ENCODE data around the gene RALGPS1. TPM values are rescaled to one million over a fixed set of nuclear protein-coding genes. Genes with fewer than 3 reads are reported as not detected.
"Not testable (repeated sequence)": the region's sequence is repeated elsewhere in the genome, so short reads cannot be mapped to it uniquely, and the experiment has no call there.

Gene RALGPS1
- total RNA-seq, 1 donor from 2014 or later: 15.2 TPM

DNA sequence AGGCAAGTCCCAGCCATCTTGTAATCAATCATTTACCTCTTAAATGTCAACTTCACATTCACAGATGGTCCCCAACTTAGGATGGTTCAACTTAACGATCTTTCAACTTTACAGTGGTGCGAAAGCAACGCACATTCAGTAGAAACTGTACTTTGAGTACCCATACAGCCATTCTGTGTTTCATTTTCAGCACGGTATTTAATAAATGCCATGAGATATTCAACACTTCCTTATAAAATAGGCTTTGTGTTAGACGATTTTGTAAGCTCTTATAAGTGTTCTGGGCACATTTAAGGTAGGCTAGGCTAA is 254.9 kb downstream of the RALGPS1 start:
- Histone ChIP-seq H3K4me3 (no peak overlapping the region), H3K9me3 (no peaks in the 10 kb centered on the region), H3K4me1 (peaks cover 12% of the 10 kb centered on the region), H3K27ac (peak overlapping the region; percentile 56), H3K36me3 (no peaks in the 10 kb centered on the region), H3K27me3 (no peaks in the 10 kb centered on the region)
- TF ChIP-seq POLR2AphosphoS5 (IDR thresholded peaks at IDR 0.05; ENCODE audit: insufficient read depth in 1 of 2, low read depth in 1 of 2): peak in 1 of 2 donors; percentile 44
- TF ChIP-seq POLR2A (IDR thresholded peaks at IDR 0.05): no peak
- TF ChIP-seq, protein P1, sequence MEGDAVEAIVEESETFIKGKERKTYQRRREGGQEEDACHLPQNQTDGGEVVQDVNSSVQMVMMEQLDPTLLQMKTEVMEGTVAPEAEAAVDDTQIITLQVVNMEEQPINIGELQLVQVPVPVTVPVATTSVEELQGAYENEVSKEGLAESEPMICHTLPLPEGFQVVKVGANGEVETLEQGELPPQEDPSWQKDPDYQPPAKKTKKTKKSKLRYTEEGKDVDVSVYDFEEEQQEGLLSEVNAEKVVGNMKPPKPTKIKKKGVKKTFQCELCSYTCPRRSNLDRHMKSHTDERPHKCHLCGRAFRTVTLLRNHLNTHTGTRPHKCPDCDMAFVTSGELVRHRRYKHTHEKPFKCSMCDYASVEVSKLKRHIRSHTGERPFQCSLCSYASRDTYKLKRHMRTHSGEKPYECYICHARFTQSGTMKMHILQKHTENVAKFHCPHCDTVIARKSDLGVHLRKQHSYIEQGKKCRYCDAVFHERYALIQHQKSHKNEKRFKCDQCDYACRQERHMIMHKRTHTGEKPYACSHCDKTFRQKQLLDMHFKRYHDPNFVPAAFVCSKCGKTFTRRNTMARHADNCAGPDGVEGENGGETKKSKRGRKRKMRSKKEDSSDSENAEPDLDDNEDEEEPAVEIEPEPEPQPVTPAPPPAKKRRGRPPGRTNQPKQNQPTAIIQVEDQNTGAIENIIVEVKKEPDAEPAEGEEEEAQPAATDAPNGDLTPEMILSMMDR (IDR thresholded peaks at IDR 0.05): no peak
- DNase-seq (ENCODE audit: extremely low spot score in 2 of 2): no peak
- intact Hi-C loops (cut with DNase I): no loop called here

DNA sequence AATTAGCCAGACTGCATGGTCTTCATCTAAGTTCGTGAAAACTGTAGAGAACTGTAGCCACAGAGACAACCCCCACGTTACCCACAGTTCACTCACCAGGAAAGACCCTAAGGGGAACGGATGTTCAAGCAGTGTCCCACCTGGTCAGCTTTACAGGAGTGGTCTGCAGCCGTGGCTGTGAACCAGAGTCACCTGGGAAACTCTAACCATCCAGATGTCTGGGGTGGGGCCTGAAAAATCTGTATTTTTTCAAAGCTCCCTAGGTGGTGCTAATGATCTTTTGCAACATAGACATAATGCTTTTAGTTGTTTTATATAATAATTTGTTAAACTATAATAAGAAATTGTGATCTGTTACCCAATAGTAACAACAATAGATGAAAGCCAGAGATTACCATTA is 255.5 kb downstream of the RALGPS1 start:
- DNase-seq (ENCODE audit: extremely low spot score in 2 of 2): no peak
- Histone ChIP-seq H3K4me3 (no peak overlapping the region), H3K4me1 (peaks cover 16% of the 10 kb centered on the region), H3K9me3 (no peaks in the 10 kb centered on the region), H3K27me3 (no peaks in the 10 kb centered on the region), H3K27ac (peak overlapping the region; percentile 45), H3K36me3 (no peaks in the 10 kb centered on the region)
- TF ChIP-seq, protein P1 (IDR thresholded peaks at IDR 0.05): no peak
- TF ChIP-seq POLR2AphosphoS5 (IDR thresholded peaks at IDR 0.05; ENCODE audit: insufficient read depth in 1 of 2, low read depth in 1 of 2): no peak
- no peak for TF ChIP-seq POLR2A (IDR thresholded peaks at IDR 0.05)
- intact Hi-C loops (cut with DNase I): no loop called here

DNA sequence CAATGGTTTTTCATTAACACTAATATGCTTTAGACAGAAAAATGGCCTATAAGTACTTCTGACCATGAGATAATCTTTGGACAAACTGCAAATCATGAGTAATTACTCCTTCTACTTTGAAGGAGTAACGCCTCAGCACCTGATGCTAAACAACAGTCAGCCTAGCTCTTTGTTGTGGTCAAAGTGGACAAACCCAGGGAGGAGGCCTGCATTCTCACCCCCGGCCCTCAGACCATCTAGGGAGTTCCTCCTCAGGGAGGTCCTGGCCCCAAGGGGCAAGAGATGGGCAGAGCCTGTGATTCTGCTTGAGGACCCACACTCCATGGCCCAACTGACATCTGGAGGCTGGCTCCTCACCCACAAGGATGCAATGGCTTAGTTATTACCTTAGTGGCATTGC is 256.1 kb downstream of the RALGPS1 start:
- TF ChIP-seq, protein P1 (IDR thresholded peaks at IDR 0.05): no peak
- TF ChIP-seq POLR2AphosphoS5 (IDR thresholded peaks at IDR 0.05; ENCODE audit: insufficient read depth in 1 of 2, low read depth in 1 of 2) (no peak), POLR2A (IDR thresholded peaks at IDR 0.05) (no peak)
- no peak overlapping the region for H3K4me3 ChIP-seq
- no peaks in the 10 kb centered on the region for H3K27me3 ChIP-seq
- peaks cover 21% of the 10 kb centered on the region for H3K4me1 ChIP-seq
- H3K9me3 ChIP-seq: no peaks in the 10 kb centered on the region
- no peak for DNase-seq (ENCODE audit: extremely low spot score in 2 of 2)
- H3K36me3 ChIP-seq: no peaks in the 10 kb centered on the region
- intact Hi-C loops (cut with DNase I): no loop called here
- H3K27ac ChIP-seq: no peak overlapping the region

DNA sequence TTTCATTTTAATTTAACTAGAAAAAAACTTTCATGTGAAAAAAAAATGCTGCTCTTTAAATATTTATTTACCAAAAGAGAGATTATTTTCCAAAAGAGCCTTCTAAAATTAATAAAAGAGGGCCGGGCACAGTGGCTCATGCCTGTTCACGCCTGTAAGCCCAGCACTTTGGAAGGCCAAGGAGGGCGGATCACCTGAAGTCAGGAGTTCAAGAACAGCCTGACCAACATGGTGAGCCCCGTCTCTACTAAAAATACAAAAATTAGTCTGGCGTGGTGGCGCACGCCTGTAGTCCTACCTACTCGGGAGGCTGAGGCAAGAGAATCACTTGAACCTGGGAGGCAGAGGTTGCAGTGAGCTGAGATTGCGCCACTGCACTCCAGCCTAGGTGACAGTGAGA is 256.8 kb downstream of the RALGPS1 start:
- H3K9me3 ChIP-seq; H3K4me3 ChIP-seq; H3K27me3 ChIP-seq; H3K36me3 ChIP-seq; H3K27ac ChIP-seq; DNase-seq (ENCODE audit: extremely low spot score in 2 of 2); intact Hi-C loops (cut with DNase I): not testable (repeated sequence)
- peaks cover 28% of the 10 kb centered on the region for H3K4me1 ChIP-seq

DNA sequence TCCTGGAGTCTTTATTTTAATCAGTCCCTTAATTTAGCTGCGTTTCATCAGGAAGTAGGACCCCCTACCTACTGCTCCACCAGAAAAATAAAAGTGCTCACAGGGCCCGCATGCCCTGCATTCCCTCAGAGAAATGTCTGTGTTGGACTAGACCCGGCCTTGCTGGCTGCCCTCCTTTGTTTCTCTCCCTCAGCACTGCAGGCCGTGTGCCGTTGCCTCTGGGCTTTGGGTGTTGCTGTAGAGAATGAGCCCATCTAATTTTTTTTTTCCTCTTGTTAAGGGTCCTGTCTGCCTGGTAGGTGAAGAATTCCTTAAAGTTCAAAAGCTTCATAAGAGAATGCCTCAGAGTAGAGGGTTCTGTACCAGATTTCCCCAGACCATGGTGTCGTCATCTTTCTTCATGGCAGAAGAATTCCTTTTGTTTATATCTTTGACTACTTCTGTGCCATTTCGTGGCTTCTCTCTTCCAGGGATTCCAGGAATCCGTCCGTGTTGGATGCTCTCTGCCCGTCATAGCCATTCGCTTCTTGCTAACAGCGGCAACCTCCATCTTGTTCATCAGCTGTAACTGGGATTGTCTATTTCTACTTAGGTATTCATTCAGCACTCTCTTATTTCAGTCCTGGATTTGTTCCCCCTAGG is 257.6 kb downstream of the RALGPS1 start:
- no peak for TF ChIP-seq POLR2A (IDR thresholded peaks at IDR 0.05)
- TF ChIP-seq POLR2AphosphoS5 (IDR thresholded peaks at IDR 0.05; ENCODE audit: insufficient read depth in 1 of 2, low read depth in 1 of 2): no peak
- peaks cover 37% of the 10 kb centered on the region for H3K4me1 ChIP-seq
- no peak overlapping the region for H3K27ac ChIP-seq
- no peaks in the 10 kb centered on the region for H3K27me3 ChIP-seq
- no peaks in the 10 kb centered on the region for H3K9me3 ChIP-seq
- H3K36me3 ChIP-seq: no peaks in the 10 kb centered on the region
- intact Hi-C loops (cut with DNase I): no loop called here
- no peak for DNase-seq (ENCODE audit: extremely low spot score in 2 of 2)
- no peak overlapping the region for H3K4me3 ChIP-seq

DNA sequence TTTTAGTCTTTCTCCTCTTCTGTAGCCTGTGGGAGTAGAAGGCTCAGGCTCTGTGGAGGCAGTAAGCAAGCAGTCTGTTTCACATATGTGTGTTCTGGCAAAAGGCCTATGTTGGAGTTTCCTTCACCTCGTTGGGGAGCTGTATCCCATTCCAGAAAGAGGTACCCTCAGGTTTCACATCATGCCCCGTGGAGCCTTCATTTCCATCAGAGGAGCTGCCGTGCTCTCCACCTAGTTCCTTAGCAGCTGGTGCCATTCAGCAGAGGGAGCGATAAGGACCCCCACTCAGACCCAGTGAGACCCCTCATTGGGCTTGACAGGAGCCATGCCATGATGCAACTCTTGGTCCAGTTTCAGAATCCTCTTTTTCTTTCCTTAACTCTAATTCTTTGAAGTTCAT is 258.5 kb downstream of the RALGPS1 start:
- Histone ChIP-seq H3K4me1 (peaks cover 45% of the 10 kb centered on the region), H3K36me3 (no peaks in the 10 kb centered on the region), H3K27me3 (no peaks in the 10 kb centered on the region), H3K9me3 (no peaks in the 10 kb centered on the region), H3K4me3 (no peak overlapping the region), H3K27ac (no peak overlapping the region)
- TF ChIP-seq, protein P1 (IDR thresholded peaks at IDR 0.05): no peak
- TF ChIP-seq POLR2A (IDR thresholded peaks at IDR 0.05) (no peak), POLR2AphosphoS5 (IDR thresholded peaks at IDR 0.05; ENCODE audit: insufficient read depth in 1 of 2, low read depth in 1 of 2) (no peak)
- intact Hi-C loops (cut with DNase I): no loop called here
- no peak for DNase-seq (ENCODE audit: extremely low spot score in 2 of 2)

Measured in vagina (tissue), 2 donors.